Stimulated activated CD8-positive, alpha-beta memory T cell treated with anti-CD3 and anti-CD28 coated beads, Interleukin-7, amount 100 ng/mL, for 1 hour (primary cell): ENCODE results near the gene JUND.

Source experiments
- DNase-seq, 2 donors: peaks; one replicate each; pipeline ENCODE4 v3.0.0-alpha.2; 2020; ENCODE audit warnings: low read depth in 2 of 2

The JUND gene

DNA sequence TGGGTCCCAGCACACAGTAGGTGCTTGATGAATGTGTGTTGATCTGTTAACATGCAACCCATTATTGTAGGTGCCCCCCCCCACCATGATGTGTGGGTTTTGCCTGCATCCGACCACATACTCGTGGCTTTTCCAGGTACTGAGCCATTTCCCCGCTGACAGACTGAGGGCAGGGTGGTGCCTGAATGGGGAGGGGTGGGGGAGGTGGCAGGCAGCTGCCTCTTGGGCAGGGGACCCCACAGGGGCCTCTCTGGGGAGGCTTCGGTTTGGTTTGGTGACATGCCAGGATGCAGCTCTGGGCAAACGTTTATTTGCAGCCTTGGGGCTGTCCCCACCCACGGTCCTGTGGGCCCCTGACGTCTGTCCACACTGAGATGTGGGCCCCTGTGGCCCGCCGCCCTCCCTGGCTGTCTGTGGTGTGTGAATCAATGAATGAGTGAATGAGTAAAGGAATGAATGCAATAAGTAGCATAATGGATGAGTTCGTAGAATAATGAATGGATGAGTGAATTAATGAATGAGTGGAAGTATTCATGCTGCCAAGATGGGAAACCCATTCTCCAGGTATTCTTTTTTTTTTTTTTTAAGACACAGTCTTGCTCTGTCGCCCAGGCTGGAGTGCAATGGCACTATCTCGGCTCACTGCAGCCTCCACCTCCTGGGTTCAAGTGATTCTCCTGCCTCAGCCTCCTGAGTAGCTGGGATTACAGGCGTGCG lies 9.0 kb upstream of the JUND start:
- peak; percentile 63 to 67 for DNase-seq

DNA sequence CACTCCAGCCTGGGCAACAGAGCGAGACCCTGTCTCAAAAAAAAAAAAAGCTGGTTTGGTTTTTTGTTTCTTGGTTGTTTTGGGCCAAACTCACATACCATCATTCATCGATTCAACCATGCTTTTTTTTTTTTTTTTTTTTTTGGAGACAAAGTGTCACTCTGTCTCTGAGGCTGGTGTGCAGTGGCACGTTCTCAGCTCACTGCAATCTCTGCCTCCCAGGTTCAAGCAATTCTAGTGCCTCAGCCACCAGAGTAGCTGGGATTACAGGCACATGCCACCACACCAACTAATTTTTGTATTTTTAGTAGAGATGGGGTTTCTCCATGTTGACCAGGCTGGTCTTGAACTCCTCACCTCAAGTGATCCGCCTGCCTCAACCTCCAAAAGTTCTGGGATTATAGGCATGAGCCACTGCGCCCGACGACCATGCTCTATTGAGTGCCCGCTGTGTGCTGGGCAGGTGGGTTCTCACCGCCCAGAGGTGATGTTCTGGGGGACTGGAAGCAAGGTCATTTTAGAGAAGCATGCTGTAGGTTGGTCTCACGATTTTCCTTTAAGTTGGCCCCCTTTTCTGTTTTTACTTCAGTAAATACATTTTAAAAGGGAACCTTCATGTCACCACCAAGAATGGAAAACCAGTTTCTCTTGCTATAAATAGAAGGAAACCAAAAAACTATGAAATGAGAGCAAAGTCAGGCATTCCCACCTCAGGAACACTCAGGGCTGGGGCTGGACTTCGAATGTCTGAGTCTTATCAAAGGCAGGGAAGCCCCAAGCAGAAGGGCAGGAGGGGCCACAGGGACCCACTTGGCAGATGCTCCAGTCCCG lies 8.3 kb upstream of the JUND start:
- DNase-seq = no peak

DNA sequence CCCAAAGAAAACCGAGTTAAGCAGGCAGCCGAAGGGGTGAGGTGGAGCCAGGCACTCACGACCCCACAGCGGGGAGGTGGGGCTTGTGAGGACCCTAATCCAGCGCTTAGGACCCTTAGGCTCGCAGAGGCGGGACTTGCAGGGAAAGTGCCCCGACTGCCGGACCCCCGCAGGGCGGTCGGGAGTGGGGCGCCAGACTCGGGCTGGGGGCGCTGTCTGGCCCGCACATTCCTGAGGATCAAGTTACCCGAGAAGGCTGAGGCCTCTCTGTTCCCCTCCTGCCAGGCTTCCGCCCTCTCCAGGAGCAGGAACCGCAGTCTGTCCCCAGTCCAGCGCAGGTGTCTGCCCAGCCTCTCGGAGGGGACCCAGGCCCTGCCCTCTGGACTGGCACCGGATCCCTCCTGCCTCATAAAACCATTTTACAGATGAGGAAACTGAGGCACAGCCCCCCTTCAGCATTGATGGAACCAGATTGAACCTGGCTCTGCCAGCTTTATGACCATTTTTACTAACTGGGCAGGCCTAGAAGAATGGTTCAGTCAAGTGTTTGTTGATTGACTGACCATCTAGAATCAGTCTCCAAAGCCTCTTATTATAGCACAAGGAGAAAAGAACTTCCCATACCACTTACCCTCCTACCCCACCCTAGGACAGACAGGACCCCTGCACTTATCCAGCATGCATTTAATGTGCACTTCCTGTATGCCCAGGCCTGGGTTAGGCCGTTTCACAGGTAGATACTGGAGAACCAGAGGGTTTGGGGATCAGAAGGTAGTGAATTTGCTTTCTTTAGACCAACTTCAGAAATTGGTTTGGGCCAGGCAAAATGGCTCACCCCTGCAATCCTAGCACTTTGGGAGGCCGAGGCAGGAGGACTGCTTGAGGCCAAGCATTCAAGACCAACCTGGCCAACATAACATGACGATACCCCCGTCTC lies 6.7 kb upstream of the JUND start:
- DNase-seq = no peak

DNA sequence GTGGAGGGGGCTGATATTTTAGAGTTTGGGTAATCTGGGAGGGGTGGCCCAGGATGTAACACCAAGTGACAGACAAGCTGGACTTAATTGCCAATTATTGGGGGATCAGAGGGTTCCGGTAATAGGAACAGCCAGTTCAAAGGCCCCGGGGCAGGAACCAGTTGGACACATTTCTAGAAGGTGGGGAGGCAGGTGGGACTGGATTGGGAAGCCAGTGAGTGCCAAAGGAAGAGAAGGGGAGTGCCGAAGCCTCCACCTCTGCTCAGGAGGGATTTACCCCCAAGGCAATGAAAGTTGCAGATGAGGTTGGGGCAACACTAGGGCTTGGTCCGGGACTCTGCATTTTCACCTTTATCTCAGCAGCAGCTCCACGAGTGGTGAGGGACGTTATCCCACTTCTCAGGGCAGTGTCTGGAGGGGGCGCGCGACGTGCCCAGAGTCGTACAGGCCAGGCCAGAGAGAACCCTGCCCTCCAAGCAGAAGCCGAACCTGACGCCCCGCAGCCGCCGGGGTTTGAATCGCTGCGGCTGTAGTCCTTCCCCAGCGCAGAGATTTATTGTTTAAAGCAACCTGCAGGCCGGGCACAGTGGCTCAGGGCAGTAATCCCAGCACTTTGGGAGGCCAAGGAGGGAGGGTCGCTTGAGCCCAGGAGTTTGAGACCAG lies 5.7 kb upstream of the JUND start:
- DNase-seq = no peak

DNA sequence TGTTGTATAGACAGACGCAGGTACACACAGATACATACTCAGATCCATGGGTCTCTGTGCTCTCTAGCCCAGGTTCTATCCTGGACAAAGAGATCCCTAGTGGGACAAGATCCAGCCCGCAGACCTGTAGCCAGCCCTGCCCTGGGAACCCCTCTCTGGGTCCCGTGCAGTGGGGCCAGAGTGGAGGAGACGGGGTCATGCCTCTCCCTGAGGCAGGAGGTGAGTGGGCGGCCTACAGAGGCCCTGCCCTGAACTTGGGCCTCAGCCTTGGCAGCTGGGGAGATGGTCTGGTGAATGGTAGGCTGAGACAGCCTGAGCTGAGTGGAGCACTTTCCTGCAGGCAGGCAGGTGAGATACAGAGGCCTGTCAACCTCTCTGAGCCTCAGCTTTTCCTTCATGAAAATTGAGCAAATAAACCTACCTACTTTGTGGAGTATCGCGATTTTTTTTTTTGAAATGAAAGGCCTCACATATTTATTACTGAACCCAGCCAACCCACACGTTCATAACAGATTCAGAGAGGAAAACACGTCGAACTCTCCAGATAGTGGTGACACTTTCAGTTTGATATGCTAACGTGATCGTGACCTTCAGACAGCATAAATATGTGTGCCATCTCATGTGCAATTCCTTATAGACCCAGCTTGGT lies 3.4 kb upstream of the JUND start:
- DNase-seq = no peak

DNA sequence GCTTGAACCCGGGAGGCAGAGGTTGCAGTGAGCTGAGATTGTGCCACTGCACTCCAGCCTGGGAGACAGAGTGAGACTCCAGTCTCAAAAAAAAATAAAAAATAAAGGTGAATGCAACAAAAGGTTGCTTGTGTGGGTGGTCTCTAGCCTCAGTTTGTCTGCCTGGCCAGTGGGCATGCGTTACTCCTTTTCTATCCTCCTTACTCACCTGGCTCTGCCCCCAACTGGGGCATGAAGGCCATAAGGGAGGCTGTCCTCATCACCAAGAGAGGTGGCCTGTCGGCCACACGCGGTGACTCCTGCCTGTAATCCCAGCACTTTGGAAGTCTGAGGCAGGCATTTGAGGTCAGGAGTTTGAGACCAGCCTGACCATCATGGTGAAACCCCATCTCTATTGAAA lies 1.9 kb upstream of the JUND start:
- DNase-seq = no peak

DNA sequence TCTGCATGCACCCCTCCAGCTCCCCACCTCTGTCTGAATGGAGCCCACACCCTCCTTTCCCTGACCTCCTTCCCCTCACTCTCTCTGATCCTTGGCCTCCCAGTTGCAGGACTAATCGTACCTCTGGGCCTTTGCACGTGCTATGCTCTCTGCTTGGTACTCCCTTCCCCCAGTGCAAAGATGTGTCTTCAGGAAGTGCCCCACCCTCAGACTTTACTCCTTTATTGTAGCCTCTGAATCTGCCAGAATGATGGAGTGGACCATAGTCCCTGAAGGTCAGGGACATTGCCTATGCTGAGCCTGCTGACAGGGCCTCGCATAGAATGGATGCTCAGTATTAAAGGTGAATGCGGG lies 1.3 kb upstream of the JUND start:
- no peak for DNase-seq

DNA sequence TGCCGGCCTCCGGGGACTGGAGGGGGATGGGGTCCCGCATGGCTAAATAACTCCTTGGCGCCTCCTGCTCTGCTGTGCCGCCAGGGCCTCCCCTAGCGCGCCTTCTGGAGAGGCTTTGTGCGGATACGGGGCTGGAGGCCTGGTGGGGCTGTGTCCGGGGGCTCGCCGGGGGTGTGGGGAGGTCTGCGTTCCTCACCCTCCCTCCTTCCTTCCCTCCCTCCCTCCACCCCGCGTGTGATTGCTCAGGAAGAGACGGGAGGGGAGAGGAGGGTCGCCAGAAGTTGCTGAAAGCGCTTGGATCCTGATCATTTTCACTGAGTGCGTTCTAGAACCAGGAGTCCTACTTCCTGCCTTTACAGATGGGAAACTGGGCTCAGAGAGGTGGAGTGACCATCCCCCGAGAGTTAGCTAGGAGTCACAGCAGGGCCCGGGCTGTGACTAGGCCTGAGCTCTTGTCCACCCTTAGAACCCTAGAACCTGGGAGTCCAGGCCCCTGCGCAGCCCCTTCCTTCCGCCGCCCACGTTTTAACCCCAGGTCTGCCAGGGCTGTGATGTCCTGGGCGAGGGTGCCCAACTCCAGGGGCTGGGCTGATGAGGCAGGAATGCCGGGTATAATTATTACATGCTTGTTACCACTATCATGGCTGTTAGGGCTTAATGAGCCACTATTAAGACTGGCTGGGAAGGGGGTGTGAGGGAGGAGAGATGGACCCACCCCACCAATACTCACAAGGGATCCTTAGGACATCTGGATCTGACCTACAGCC lies 782 bp upstream of the JUND start:
- no peak for DNase-seq

DNA sequence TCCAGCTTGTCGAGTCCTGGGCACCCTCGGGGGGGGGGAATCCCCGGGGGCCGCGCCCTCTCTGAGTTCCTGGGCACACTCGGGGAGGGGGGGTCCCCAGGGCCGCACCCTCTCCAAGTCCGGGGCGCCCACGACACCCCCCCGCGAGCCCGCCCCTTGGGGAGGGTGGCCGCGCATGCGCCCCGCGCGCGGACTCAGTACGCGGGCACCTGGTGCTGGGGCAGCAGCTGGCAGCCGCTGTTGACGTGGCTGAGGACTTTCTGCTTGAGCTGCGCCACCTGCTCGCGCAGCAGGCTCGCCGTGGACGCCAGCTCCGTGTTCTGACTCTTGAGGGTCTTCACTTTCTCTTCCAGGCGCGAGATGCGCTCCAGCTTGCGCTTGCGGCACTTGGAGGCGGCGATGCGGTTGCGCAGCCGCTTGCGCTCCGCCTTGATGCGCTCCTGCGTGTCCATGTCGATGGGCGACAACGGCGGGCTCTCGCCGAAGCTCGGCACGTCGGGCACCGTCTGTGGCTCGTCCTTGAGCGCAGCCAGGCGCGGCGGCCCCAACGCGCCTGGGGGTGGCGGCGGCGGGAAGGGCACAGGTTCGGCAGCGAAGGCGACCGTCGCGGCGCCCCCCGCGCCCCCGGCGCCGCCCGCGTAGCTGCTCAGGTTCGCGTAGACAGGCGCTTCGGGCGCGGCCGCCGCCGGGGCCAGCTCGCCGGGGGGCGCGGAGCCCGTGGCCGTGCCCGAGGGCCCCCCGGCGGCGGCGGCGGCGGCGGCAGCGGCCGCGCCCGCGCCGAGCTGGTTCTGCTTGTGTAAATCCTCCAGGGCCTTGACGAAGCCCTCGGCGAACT lies 958 bp downstream of the JUND start:
- peak; percentile 54 to 57 for DNase-seq

DNA sequence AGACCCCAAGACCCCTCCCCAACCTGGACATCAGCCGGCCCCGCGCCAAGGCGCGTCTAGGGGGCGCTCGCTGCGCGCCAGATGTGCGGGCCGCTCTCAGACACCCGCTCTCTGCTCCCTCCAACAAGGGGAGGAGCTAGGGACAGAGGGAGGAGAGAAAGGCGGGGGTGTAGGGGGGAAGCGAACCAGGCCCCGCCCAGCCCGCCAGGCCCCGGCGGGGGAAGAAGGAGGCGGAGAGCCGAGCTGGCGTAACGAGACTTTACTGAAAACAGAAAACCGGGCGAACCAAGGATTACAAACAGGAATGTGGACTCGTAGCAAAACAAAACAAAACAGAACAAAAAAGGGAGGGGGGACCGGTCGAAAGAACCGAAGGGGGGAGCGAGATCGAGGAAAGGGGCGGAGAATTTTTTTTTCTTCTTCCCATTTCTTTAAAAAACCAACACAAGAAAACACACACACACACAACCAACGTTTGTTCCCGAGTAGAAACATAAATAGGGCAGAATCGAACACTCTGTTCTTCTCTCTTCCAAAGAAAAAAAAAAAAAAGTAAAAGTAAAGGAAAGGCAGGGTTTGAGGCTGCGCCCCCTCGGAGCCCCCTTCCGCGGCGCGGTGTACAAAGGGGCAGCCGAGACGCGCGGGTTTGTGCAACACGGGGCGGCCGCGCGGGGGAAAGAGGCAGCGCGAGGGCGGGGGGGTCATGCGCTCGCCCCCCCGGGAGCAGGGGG lies 1.7 kb downstream of the JUND start:
- peak; percentile 78 for DNase-seq

DNA sequence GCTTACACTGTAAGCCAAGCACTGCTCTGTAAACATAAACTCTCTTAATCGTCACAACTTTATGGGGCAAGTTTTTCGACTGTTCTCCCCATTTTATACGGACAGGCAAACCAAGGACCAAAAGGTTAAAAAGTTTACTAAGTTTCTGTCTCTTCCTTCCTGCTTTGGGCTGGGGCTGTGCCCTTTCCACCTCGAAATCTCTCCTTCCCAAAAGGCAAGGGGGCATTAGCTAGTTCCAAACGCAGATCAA lies 2.2 kb downstream of the JUND start:
- DNase-seq = no peak

DNA sequence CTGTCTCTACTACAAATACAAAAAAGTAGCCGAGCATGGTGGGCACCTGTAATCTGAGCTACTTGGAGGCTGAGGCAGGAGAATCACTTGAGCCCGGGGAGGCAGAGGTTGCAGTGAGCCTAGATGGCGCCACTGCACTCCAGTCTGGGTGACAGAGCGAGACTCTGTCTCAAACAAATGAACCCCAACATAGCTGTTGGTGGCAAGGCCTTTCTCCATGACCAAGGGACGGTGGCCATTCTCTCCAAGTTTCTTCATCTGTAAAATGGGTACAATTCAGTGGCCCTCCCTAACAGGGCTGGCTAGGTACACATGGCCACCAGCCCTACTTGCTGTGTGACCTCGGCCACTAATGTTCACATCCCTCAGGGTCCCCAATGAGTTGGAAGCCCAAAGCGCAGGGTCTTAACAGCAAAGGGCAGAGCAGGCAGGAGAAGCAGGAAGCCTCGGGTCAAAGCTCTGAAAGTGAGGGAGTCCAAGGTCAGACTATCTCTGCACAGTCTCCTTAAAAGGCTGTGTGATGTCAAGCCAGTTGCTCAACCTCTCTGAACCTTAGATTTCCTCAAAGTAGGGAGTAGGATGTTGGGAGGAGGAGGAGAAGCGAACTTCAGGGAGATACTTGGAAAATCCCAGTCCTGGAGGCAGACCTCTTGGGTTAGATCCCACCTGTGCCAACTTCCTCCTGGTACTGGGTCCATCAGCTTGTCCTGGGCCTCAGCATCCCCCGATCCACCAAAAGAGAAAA lies 2.7 kb downstream of the JUND start:
- no peak for DNase-seq

DNA sequence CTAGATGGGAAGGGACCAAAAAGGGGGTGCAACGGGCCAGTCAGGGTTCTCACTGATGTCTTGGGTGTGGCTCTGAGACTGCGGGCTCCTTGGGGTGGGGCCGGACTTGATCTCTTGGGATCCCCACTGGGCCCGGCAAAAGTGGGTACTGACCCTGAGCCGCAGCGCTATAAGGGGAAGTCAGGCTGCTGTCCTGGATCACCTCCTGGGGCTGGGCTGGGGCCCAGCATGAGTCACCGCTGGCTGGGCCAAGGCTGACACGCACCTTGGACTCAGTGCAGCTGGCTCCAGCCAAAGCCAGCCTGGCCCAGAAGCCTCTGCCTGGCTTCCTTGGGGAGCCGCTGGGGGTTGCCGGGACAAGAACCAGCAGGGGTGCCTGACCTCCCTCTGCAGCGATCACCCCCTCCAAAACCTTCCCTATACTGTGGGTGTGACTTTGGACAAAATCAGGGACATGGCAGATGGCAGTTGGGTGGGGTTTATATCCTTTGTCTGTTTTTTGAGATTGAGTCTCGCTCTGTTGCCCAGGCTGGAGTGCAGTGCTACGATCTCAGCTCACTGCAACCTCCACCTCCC lies 6.6 kb downstream of the JUND start:
- DNase-seq = no peak

DNA sequence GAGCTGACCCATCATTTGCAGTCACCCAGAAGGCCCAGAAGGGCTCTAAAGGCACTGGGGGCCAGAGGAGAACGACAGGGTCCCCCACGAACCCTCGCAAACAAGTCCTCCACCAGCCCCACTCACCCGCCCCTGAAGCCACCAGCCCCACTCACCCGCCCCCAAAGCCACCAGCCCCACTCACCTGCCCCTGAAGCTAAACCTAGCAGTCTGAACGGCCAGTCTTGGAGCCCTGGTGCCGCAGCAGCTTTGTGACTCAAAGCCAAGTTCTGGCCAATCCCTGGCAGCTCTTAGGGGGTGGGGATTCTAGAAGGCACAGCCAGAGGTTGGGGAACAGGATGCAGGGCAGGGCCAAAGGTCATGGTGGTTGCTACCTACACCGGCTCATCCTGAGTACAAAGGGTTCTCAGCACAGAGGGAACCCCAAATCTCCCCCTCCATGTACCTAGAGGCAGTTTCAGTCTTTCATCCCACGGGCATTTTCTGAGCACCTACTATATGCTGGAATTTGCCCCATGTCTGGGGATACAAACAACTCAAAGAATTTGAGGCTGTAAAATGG lies 7.1 kb downstream of the JUND start, which contains the start of gene IQCN:
Gene IQCN (minus strand): TSS at position 234 of the 562 bp plus-strand sequence. CDS start 4,974 bp downstream, outside the sequence.
- DNase-seq = no peak

DNA sequence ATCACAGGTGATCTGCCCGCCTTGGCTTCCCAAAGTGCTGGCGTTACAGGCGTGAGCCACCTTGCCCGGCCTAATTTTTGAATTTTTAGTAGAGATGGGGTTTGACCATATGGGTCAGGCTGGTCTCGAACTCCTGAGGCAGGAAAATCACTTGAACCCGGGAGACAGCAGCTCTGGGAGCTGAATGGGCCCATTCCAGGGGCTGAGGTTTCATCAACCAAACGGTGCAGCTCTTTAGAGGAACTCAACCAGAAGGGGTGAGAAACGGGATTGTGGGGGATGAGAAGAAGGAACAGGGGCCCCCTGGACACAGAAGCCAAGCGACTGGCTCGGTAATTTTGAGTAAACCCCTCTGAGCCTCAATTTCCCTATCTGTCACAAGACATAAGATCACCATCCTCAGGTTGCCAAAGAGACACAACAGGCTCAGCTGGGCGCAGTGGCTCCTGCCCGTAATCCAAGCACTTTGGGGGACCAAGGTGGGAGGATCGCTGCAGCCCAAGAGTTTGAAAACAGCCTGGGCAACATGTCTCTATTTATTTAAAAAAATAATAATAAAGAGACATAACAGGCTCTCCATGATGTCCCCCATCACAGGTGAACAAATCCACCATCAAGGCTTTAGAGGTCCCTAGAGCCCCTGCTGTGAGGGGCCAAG lies 7.7 kb downstream of the JUND start:
- no peak for DNase-seq

DNA sequence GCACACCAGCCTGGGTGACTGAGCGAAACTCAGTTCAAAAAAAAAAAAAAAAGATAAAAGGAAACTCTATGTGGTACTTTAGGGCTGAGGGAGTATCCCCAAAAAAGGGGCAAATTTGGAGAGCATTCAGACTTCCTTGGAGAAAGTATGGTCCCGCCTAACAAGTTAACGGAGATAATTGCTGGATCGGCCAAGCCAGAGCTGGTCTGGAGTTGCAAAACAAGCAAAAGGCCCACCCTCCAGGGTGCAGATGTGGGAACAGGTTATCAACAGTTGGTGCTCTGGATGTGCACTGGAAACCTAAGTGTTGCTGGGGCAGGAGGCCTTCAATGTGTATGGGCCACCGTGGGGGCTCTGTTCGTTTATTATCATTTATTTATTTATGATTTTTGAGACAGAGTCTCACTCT lies 10.0 kb downstream of the JUND start:
- DNase-seq = no peak

DNA sequence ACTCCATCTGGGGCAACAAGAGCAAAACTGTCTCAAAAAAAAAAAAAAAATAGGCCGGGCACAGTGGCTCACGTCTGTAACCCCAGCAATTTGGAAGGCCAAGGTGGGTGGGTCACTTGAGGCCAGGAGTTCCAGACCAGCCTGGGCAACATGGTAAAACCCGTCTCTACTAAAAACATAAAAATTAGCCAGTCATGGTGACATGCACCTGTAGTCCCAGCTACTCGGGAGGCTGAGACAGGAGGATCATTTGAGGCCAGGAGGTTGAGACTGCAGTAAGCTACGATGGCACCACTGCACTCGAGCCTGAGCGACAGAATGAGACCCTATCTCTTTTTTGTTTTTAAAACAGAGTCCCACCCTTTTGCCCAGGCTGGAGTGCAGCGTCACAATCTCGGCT lies 11.1 kb downstream of the JUND start:
- no peak for DNase-seq
